NCI-H2227 (cell line): ENCODE results near the gene RBMY1J.
"Not testable (repeated sequence)": the region's sequence is repeated elsewhere in the genome, so short reads cannot be mapped to it uniquely, and the experiment has no call there.

ENCODE experiments used
- DNase-seq: peaks from one replicate; lab custom pipeline; 2025; ENCODE audit not compliant: unreplicated experiment; lab: John Stamatoyannopoulos, UW

RBMY1J gene

DNA sequence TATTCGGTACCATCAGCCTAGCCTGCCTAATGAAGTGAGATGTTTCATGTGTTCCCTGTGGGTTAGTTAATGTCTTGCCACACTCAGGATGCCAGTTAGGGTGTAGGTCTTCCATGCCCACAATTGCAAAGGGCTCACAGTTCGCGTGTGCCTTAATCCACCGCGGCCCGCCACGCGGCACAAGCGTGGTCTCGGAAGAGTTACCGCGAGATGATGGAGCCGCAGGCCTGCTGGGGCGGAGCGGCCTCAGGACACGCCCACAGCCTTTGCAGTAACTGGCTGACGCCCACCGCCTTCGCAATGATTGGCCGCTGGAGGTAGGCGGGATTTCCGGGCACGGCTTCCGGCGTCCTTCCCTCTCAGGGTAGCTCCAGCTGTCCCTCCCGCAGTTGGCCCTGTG is at the start of gene RBMY1J:
Gene RBMY1J, plus strand, starts transcription at position 301 of the 400 bp plus-strand sequence. CDS start 2,038 bp downstream, outside the sequence.
- not testable (repeated sequence) for DNase-seq

DNA sequence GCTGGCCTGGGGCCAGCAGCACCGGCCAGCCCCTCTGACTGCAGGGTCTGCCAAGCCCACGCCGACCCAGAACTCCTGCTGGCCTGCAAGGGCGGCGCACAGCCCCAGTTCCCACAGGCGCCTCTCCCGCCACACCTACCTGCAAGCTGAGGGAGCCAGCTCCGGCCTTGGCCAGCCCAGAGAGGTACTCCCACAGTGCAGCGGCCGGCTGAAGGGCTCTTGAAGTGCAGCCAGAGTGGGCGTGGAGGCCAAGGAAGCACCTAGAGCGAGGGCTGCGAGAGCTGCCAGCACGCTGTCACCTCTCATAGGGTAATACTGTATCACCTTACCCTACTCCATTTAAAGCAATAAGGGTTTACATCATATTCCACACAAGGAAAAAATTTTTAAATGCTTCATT is 35.8 kb upstream of the RBMY1J start:
- DNase-seq = no peak

DNA sequence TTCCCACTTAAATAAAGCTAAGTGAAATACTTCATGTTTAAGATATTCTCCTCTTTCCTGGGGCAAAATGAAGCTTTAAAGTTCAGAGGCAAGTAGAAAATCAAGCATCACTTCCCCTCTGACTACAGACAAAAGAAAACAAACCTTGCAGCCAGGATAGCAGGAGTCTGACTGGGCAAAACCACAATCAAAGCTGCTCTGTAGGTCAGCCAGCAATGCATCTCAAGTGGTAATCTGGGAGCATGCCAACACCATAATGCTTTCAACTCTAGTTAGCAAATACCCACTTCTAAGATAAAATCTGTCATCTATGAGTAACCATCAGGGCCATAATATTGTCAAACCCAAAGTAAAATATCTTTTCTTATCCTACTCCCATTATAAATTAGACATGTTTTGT is 32.6 kb upstream of the RBMY1J start:
- no peak for DNase-seq

DNA sequence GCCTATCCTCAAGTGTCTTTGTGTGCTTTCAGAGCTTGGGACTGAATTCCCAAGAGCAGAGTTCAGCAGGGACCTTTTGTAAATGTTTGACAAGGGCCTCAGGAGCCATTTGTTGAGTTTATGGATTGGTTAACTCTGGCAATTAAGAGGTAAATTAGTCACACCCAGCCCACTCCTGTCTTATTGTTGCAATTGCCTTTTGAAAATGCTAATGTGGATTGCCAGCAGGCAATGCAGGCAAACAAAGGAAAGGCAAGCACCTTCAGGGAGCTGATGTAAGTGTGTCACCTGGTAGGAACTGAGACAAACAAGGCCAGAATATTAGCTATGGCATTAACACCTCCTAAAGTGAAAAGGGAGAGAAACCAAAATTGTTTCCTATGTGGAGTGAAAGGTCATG is 29.7 kb upstream of the RBMY1J start:
- DNase-seq = no peak

DNA sequence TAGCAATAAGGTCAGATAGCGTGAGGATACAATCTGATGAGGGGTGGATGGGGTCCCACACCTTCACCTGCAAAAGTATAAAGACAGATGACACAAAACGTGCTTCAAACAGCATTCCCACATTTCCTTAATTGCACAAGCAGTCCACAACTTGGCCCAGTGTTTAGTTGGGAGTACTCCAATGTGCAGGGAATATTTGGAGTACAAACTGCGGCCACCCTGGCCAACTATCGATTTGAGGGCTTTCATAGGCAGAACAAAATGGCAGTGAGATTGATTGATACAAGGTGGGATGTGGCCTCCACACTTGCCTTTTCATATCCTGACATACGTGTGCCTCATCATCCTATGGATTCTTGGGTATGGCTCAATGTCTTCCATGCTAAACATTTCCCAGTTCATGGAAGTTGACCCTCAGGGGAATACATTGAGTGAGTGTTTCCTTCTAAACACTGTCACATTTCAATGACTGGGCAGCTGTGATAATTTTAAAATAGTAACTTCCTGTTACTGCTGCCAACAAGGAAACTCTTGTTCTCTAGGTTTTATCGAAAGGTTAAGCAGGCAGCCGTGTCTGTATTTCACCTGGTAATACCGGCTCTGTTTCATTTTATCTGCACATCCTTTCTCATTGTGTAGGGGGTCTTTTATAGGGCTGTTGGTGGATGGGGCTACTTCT is 41.6 kb downstream of the RBMY1J start:
- not testable (repeated sequence) for DNase-seq

DNA sequence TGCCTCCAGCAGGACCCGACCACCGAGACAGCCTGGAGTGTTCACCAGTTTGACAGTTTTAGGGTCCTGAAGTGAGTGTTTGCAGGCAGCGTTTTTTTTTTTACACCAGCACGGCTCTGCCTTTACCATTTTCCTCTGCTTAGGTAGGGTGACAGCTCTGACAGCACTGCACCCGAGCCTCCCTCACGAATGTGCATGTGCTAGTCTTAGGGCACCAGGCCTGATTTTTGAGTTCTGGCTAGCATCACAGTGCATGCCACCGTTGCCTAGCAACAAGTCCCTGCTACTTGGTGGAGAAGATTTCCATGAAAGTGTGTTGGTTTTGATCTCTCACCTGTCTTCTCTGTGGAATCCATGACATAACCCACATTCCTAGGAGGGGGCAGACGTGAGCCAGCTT is 52.3 kb downstream of the RBMY1J start:
- not testable (repeated sequence) for DNase-seq

DNA sequence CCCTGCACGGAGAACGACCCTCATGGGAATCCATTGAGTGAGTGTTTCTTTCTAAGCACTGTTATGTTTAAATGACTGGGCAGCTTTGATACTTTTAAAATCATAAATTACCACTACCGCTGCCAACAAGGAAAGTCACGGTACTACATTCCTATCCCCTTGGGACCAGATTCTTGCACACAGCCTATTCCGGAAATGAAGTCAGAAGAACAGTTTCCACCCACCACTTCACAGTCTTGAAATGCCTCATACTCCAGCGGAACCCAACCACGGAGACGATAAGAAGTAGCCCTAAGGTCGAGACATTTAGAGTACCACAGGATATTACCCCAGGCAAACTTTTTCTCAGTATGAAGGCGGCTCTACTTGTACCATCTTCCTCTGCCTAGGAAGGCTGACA is 58.8 kb downstream of the RBMY1J start:
- DNase-seq = not testable (repeated sequence)
